OCI-LY7 (cell line): ENCODE data around the gene KCNA4. TPM values are rescaled to one million over a fixed set of nuclear protein-coding genes. Genes with fewer than 3 reads are reported as not detected.
"Not testable (repeated sequence)": the region's sequence is repeated elsewhere in the genome, so short reads cannot be mapped to it uniquely, and the experiment has no call there.

Experiments used
- BruUV-seq: library from RNA; stranded (reverse); fragments of 400-500 nt; replicated peaks from 2 replicates; lab custom pipeline; 2021; lab: Mats Ljungman, UMichigan
- CTCF ChIA-PET: fragments of 300-600 bp; sonication (Branson Sonifier 250); formaldehyde crosslinking; loops from one replicate; lab custom pipeline; 2022; ENCODE audit warnings: antibody characterized with exemption; ENCODE audit not compliant: unreplicated experiment; lab: Charles Lee
- POLR2A ChIA-PET: fragments of 300-600 bp; sonication (Branson Sonifier 250); formaldehyde crosslinking; loops from one replicate; lab custom pipeline; 2022; ENCODE audit warnings: antibody characterized with exemption; lab: Charles Lee
- DNase-seq: peaks from one replicate; pipeline ENCODE4 v3.0.0-alpha.2; 2015; ENCODE audit warnings: low spot score
- H2AFZ ChIP-seq: fragments of 200-600 bp; sonication (generic), shearing (Covaris generic); 2 replicates; pipeline ENCODE4 v1.6.1; 2014; ENCODE audit warnings: mild to moderate bottlenecking, antibody characterized with exemption, low read length, moderate library complexity
- H3K27ac ChIP-seq: fragments of 200-600 bp; sonication (generic); 2 replicates; pipeline ENCODE4 v1.5.1; 2014; ENCODE audit warnings: mixed run types, low read depth, mild to moderate bottlenecking, moderate library complexity, low read length, inconsistent platforms; ENCODE audit not compliant: poor library complexity, severe bottlenecking
- H3K36me3 ChIP-seq: fragments of 200-600 bp; sonication (generic); 2 replicates; pipeline ENCODE4 v1.6.1; 2014; ENCODE audit warnings: mild to moderate bottlenecking, antibody characterized with exemption, low read length, moderate library complexity, mixed read lengths; ENCODE audit not compliant: insufficient read depth
- H3K4me1 ChIP-seq: fragments of 200-600 bp; sonication (generic); 2 replicates; pipeline ENCODE4 v1.5.1; 2014; ENCODE audit warnings: mild to moderate bottlenecking, low read length; ENCODE audit not compliant: insufficient read depth, poor library complexity, severe bottlenecking
- H3K4me2 ChIP-seq: fragments of 200-600 bp; sonication (generic); 2 replicates; pipeline ENCODE4 v1.6.1; 2014; ENCODE audit warnings: mild to moderate bottlenecking, low read length
- H3K4me3 ChIP-seq: fragments of 200-600 bp; sonication (generic); 2 replicates; pipeline ENCODE4 v1.5.1; 2014; ENCODE audit warnings: mild to moderate bottlenecking, low read depth, low read length; ENCODE audit not compliant: poor library complexity, severe bottlenecking
- H3K79me2 ChIP-seq: fragments of 200-600 bp; sonication (generic); 2 replicates; pipeline ENCODE4 v1.6.1; 2016; ENCODE audit warnings: low read depth, mild to moderate bottlenecking, low read length, moderate library complexity, mixed read lengths; ENCODE audit not compliant: insufficient read depth
- H3K9me2 ChIP-seq: fragments of 200-600 bp; sonication (generic); 2 replicates; pipeline ENCODE4 v1.6.1; 2016; ENCODE audit warnings: mild to moderate bottlenecking, low read length, mixed read lengths; ENCODE audit not compliant: insufficient read depth
- H3K9me3 ChIP-seq: fragments of 200-600 bp; sonication (generic); 2 replicates; pipeline ENCODE4 v1.6.1; 2014; ENCODE audit warnings: mild to moderate bottlenecking, mixed run types, low read length, mixed read lengths
- H4K20me1 ChIP-seq: fragments of 200-600 bp; sonication (generic); 2 replicates; pipeline ENCODE4 v1.6.1; 2014; ENCODE audit warnings: mild to moderate bottlenecking, antibody characterized with exemption, low read length, moderate library complexity, mixed read lengths; ENCODE audit not compliant: insufficient read depth
- EZH2phosphoT487 ChIP-seq: fragments of 200-600 bp; sonication (generic); IDR thresholded peaks from 2 replicates; pipeline ENCODE4 v1.6.1; 2018; ENCODE audit warnings: low read depth, borderline replicate concordance, mild to moderate bottlenecking, mixed run types, antibody characterized with exemption, low read length, moderate library complexity, mixed read lengths
- intact Hi-C: fragments of 100-400 bp; cut with micrococcal nuclease; formaldehyde crosslinking; loops from one replicate; pipeline ENCODE4 v1.10.0; 2022; ENCODE audit not compliant: unreplicated experiment
- total RNA-seq, 2 experiments: library from RNA; depleted of rRNA in 1 of 2; stranded (reverse); fragments of >200 nt in 1 of 2; shearing (Covaris generic) in 1 of 2; gene quantifications; 2 replicates each; pipeline ENCODE4 v1.2.3, GENCODE V29; 2014 to 2022
- TF ChIP-seq, protein P1 (sequence below): fragments of 200-600 bp; sonication (generic); conservative IDR thresholded peaks from 2 replicates; pipeline ENCODE4 v1.5.1; 2014; ENCODE audit warnings: mild to moderate bottlenecking, antibody characterized with exemption, low read length, moderate library complexity, mixed read lengths

Gene KCNA4
- total RNA-seq, 2 experiments from 2014 or later, result not detected

DNA sequence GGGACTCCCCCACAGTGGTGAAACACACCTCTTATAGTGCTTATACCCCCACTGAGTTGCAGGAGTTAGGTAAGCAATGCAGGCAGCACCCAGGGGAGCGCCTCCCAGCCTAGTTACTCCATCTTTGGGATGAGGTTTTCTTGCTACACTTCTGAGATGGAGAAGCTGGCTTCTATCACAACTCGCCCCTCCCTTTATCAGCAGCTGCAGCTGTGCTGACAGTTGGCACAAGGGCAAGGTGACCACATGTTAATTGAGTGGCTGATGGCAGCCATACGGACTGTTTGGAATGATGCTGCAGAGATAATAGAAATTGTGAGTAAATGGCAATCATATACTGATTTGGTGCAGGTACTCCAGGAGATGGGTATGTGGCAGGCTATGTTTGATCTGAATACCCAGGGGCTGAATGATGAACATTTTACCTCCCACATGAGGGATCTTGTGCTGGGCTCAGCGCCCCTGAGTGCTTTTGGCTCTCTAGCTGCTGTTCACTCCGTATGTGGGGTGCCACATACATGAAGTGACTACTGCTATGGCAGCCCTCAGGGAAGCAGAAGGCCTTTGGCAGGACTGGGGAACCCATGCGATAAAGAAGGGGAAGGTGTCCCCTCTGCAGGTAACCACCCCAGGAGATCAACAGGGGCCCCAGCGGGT is 29.2 kb upstream of the KCNA4 start:
- H2AFZ ChIP-seq, result no peak overlapping the region
- POLR2A ChIA-PET, result no interaction called here
- H4K20me1 ChIP-seq, result no peaks in the 10 kb centered on the region
- H3K27ac ChIP-seq, result no peak overlapping the region
- no peak overlapping the region for H3K4me3 ChIP-seq
- intact Hi-C loops, result no loop called here
- no TSS peak for BruUV-seq
- no peaks in the 10 kb centered on the region for H3K9me3 ChIP-seq
- no peaks in the 10 kb centered on the region for H3K36me3 ChIP-seq
- H3K4me1 ChIP-seq, result no peaks in the 10 kb centered on the region
- no peaks in the 10 kb centered on the region for H3K9me2 ChIP-seq
- CTCF ChIA-PET, result no interaction called here
- TF ChIP-seq, protein P1, sequence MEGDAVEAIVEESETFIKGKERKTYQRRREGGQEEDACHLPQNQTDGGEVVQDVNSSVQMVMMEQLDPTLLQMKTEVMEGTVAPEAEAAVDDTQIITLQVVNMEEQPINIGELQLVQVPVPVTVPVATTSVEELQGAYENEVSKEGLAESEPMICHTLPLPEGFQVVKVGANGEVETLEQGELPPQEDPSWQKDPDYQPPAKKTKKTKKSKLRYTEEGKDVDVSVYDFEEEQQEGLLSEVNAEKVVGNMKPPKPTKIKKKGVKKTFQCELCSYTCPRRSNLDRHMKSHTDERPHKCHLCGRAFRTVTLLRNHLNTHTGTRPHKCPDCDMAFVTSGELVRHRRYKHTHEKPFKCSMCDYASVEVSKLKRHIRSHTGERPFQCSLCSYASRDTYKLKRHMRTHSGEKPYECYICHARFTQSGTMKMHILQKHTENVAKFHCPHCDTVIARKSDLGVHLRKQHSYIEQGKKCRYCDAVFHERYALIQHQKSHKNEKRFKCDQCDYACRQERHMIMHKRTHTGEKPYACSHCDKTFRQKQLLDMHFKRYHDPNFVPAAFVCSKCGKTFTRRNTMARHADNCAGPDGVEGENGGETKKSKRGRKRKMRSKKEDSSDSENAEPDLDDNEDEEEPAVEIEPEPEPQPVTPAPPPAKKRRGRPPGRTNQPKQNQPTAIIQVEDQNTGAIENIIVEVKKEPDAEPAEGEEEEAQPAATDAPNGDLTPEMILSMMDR, result no peak
- TF ChIP-seq EZH2phosphoT487, result no peak
- no peak overlapping the region for H3K4me2 ChIP-seq
- H3K79me2 ChIP-seq, result no peaks in the 10 kb centered on the region
- DNase-seq, result no peak

DNA sequence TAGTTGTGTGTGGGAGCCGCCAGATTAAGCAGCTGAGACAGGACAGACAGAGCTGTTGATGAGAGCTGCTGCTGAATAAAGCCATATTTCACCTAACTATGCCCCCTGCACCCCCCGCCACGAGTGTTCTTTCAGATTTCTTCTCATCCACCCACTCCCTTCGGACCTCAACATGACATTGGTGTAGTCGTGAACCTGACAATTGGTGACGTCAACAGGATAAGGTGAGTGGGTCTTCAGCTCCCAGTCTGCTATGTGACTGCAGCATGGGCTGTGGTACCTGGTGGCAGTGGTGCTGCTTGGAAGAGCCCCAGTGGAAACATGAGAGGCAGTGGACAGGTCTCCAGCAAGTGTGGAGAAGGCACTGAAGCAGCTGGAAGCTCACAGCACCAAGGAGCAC is 28.3 kb upstream of the KCNA4 start:
- no peak overlapping the region for H2AFZ ChIP-seq
- no peak overlapping the region for H3K4me3 ChIP-seq
- ChIA-PET CTCF (no interaction called here), POLR2A (no interaction called here)
- no peak for DNase-seq
- no peaks in the 10 kb centered on the region for H3K79me2 ChIP-seq
- no peaks in the 10 kb centered on the region for H3K9me2 ChIP-seq
- no TSS peak for BruUV-seq
- H3K4me1 ChIP-seq, result no peaks in the 10 kb centered on the region
- H4K20me1 ChIP-seq, result no peaks in the 10 kb centered on the region
- H3K27ac ChIP-seq, result no peak overlapping the region
- TF ChIP-seq EZH2phosphoT487, result no peak
- TF ChIP-seq, protein P1, result no peak
- no peaks in the 10 kb centered on the region for H3K9me3 ChIP-seq
- no peak overlapping the region for H3K4me2 ChIP-seq
- no peaks in the 10 kb centered on the region for H3K36me3 ChIP-seq
- intact Hi-C loops, result no loop called here

DNA sequence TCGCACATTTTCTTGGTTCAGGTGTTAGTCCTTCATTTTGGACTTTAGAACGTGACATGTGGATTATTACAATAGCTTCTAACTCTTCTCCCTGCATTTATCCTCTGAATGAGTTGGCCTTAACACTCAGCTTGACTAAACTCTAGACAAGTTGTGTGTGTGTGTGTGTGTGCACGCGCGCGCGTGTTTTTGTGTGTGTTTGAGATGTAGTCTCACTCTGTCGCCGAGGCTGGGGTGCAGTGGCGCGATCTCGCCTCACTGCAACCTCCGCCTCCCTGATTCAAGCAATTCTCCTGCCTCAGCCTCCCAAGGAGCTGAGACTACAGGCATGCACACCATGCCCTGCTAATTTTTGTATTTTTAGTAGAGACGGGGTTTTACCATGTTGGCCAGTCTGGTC is 24.3 kb upstream of the KCNA4 start:
- Histone ChIP-seq H3K4me2 (no peak overlapping the region), H3K4me1 (no peaks in the 10 kb centered on the region), H3K4me3 (no peak overlapping the region), H3K36me3 (no peaks in the 10 kb centered on the region), H3K27ac (no peak overlapping the region), H2AFZ (no peak overlapping the region), H4K20me1 (no peaks in the 10 kb centered on the region), H3K9me2 (no peaks in the 10 kb centered on the region), H3K79me2 (no peaks in the 10 kb centered on the region), H3K9me3 (no peaks in the 10 kb centered on the region)
- no TSS peak for BruUV-seq
- intact Hi-C loops, result no loop called here
- ChIA-PET CTCF (no interaction called here), POLR2A (no interaction called here)
- TF ChIP-seq, protein P1, result no peak
- TF ChIP-seq EZH2phosphoT487, result no peak
- no peak for DNase-seq

DNA sequence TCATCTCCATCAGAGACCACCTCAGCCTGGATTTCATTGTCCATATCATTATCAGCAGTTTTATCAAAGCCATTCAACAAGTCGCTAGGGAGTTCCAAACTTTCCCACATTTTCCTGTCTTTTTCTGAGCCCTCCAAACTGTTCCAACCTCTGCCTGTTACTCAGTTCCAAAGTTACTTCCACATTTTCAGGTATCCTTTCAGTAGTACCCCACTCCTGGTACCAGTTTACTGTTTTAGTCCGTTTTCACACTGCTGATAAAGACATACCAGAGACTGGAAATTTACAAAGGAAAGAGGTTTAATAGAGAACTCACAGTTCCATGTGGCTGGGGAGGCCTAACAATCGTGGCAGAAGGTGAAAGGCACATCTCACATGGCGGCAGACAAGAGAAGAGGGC is 17.9 kb upstream of the KCNA4 start:
- H2AFZ ChIP-seq, H3K9me3 ChIP-seq, H3K79me2 ChIP-seq, H3K4me2 ChIP-seq, H3K27ac ChIP-seq, H4K20me1 ChIP-seq, H3K4me3 ChIP-seq, BruUV-seq, H3K36me3 ChIP-seq, DNase-seq, intact Hi-C loops, H3K9me2 ChIP-seq, CTCF ChIA-PET, H3K4me1 ChIP-seq, POLR2A ChIA-PET: not testable (repeated sequence)
